Measurements from ENCODE around the gene MKNK1. TPM values are rescaled to one million over a fixed set of nuclear protein-coding genes. Genes with fewer than 3 reads are reported as not detected.

The MKNK1 gene
- polyA plus RNA-seq, 1 donor (not counting 4 experiments of a cell fraction or from before 2014, with no cell fraction given) = 55.7 TPM

DNA sequence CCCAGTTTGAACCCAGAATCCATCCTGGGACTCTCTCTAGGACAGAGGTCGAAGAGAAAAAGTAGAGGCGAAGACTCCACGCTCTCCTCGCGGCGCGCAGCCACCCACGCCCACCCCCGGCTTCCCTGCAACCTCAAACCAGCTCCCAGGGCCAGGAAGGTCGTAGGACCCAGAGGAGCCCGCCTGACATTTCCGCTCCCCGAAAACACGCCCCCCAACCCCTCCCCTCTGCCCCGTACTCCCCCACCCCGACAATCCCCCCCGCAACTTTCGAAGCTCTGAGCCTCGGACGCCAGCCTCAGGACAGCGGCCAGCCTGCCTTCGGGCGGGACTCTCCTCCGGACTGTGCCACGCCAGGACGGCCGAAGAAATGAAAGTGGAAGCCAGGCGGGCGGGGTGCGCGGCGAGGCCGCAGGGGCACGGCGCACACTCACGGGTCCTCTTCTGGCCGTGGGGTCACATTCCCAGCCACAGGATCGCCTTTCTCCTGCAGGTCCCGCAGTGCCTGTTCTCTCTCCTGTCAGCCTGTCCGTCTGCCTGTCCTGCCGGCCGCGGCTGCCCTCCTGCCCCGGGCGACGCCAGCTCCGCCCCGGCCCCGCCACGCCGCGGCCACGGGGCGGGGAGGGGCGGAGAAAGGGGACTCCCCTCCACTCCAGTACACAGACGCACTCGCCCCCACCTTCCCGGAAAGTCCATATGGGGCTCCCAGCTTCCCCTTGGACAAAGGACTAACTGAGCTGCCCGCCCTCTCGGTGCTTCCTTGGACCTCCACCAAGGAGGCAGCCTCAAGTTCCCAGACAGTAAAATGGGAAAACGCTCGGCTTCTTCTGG is 12.4 kb upstream of the MKNK1 start, which contains the start of gene MOB3C:
MOB3C (minus strand) TSS at position 535 of the 831 bp plus-strand sequence. CDS start 3,490 bp downstream, outside the sequence.
- Histone ChIP-seq H4K20me1 (ENCODE audit: control insufficient read depth, extremely low read depth, insufficient read depth, low read length) (no peaks in the 10 kb centered on the region), H3K27ac (ENCODE audit: control insufficient read depth, insufficient read depth, low read length) (peak within 1 kb of the TSS; percentile 65), H3K4me2 (ENCODE audit: control insufficient read depth, extremely low read depth, insufficient read depth, low read depth, low read length) (peak within 1 kb of the TSS; percentile 89), H3K4me1 (ENCODE audit: control insufficient read depth, extremely low read depth, insufficient read depth, low read length) (peaks cover 43% of the 10 kb centered on the region), H3K9me1 (ENCODE audit: control insufficient read depth, extremely low read depth, insufficient read depth, low read length) (peaks cover 5% of the 10 kb centered on the region), H3K36me3 (ENCODE audit: control insufficient read depth in 2 of 2, extremely low read depth in 1 of 2, insufficient read depth in 2 of 2, low read length in 2 of 2) (no peaks in the 10 kb centered on the region), H3K4me3 (ENCODE audit: control insufficient read depth in 2 of 3, extremely low read depth in 1 of 3, insufficient read depth in 2 of 3, low read depth in 1 of 3, low read length in 3 of 3) (peak within 1 kb of the TSS; percentile 79 to 83 (median 80)), H3K79me2 (ENCODE audit: control insufficient read depth, insufficient read depth, low read length) (peaks cover 13% of the 10 kb centered on the region), H3K9me3 (ENCODE audit: control insufficient read depth, low read depth, low read length) (no peaks in the 10 kb centered on the region), H3K9ac (ENCODE audit: control insufficient read depth, extremely low read depth, insufficient read depth, low read length) (peak within 1 kb of the TSS; percentile 82), H3K27me3 (ENCODE audit: control insufficient read depth, extremely low read depth, insufficient read depth, low read length) (no peaks in the 10 kb centered on the region), H2AFZ (ENCODE audit: control insufficient read depth, low read length) (peak within 1 kb of the TSS; percentile 93)
- FAIRE-seq = no peak
- no peak for DNase-seq (ENCODE audit: low read depth, low spot score)
- dilution Hi-C loops (cut with MboI; ENCODE audit: extremely low pct_ligation_motif_present, low sequenced_read_pairs) = no loop called here
- TF ChIP-seq EZH2 (IDR thresholded peaks at IDR 0.05; ENCODE audit: low read length) = no peak
- TF ChIP-seq, protein P1, sequence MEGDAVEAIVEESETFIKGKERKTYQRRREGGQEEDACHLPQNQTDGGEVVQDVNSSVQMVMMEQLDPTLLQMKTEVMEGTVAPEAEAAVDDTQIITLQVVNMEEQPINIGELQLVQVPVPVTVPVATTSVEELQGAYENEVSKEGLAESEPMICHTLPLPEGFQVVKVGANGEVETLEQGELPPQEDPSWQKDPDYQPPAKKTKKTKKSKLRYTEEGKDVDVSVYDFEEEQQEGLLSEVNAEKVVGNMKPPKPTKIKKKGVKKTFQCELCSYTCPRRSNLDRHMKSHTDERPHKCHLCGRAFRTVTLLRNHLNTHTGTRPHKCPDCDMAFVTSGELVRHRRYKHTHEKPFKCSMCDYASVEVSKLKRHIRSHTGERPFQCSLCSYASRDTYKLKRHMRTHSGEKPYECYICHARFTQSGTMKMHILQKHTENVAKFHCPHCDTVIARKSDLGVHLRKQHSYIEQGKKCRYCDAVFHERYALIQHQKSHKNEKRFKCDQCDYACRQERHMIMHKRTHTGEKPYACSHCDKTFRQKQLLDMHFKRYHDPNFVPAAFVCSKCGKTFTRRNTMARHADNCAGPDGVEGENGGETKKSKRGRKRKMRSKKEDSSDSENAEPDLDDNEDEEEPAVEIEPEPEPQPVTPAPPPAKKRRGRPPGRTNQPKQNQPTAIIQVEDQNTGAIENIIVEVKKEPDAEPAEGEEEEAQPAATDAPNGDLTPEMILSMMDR (optimal IDR thresholded peaks at IDR 0.05 in 1 of 3, IDR thresholded peaks at IDR 0.05 in 1 of 3, conservative IDR thresholded peaks at IDR 0.05 in 1 of 3; ENCODE audit: extremely low read depth in 1 of 3, insufficient read depth in 2 of 3, low read length in 3 of 3) = no peak

DNA sequence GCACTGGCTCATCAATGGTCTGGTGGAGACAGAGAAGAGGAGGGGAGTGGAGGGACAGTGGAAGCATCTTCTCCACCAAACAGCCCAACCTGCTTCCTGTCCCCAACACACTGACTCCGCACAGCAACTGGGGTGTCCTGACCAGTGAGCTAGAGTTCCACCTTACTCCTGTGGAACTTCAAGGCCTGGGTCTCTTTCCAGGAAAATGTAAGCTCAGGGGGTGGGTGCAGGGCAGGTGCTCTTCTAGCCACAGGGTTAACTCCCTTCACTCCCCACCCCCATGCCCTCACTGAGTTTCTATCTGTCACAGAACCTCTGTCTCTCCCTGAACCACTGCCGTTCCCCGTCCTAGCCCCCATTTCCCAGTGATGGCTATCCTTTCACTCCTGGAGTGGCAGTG is 11.7 kb upstream of the MKNK1 start:
- no peaks in the 10 kb centered on the region for H4K20me1 ChIP-seq (ENCODE audit: control insufficient read depth, extremely low read depth, insufficient read depth, low read length)
- peak overlapping the region; percentile 79 to 83 (median 80) for H3K4me3 ChIP-seq (ENCODE audit: control insufficient read depth in 2 of 3, extremely low read depth in 1 of 3, insufficient read depth in 2 of 3, low read depth in 1 of 3, low read length in 3 of 3)
- H3K36me3 ChIP-seq (ENCODE audit: control insufficient read depth in 2 of 2, extremely low read depth in 1 of 2, insufficient read depth in 2 of 2, low read length in 2 of 2) = no peaks in the 10 kb centered on the region
- DNase-seq (ENCODE audit: low read depth, low spot score) (no peak), FAIRE-seq (no peak)
- peak overlapping the region; percentile 82 for H3K9ac ChIP-seq (ENCODE audit: control insufficient read depth, extremely low read depth, insufficient read depth, low read length)
- H3K4me2 ChIP-seq (ENCODE audit: control insufficient read depth, extremely low read depth, insufficient read depth, low read depth, low read length) = peak overlapping the region; percentile 77
- no peak overlapping the region for H2AFZ ChIP-seq (ENCODE audit: control insufficient read depth, low read length)
- H3K79me2 ChIP-seq (ENCODE audit: control insufficient read depth, insufficient read depth, low read length) = peaks cover 13% of the 10 kb centered on the region
- peaks cover 51% of the 10 kb centered on the region for H3K4me1 ChIP-seq (ENCODE audit: control insufficient read depth, extremely low read depth, insufficient read depth, low read length)
- peak overlapping the region; percentile 29 for H3K27ac ChIP-seq (ENCODE audit: control insufficient read depth, insufficient read depth, low read length)
- TF ChIP-seq EZH2 (IDR thresholded peaks at IDR 0.05; ENCODE audit: low read length) = no peak
- TF ChIP-seq, protein P1 (optimal IDR thresholded peaks at IDR 0.05 in 1 of 3, IDR thresholded peaks at IDR 0.05 in 1 of 3, conservative IDR thresholded peaks at IDR 0.05 in 1 of 3; ENCODE audit: extremely low read depth in 1 of 3, insufficient read depth in 2 of 3, low read length in 3 of 3) = no peak
- dilution Hi-C loops (cut with MboI; ENCODE audit: extremely low pct_ligation_motif_present, low sequenced_read_pairs) = no loop called here
- H3K9me1 ChIP-seq (ENCODE audit: control insufficient read depth, extremely low read depth, insufficient read depth, low read length) = peaks cover 5% of the 10 kb centered on the region
- no peaks in the 10 kb centered on the region for H3K27me3 ChIP-seq (ENCODE audit: control insufficient read depth, extremely low read depth, insufficient read depth, low read length)
- H3K9me3 ChIP-seq (ENCODE audit: control insufficient read depth, low read depth, low read length) = no peaks in the 10 kb centered on the region
